RWPE2 (cell line): ENCODE measurements around the gene TICAM1.
"Not testable (repeated sequence)": the region's sequence is repeated elsewhere in the genome, so short reads cannot be mapped to it uniquely, and the experiment has no call there.

Source experiments
- ATAC-seq: fragments of 200-7000 bp; cut with Tn5 transposase; 3 replicates; pipeline ENCODE4 v1.9.1; 2021; ENCODE audit warnings: low read depth
- DNase-seq: peaks from one replicate; pipeline ENCODE4 v3.0.0-alpha.2; 2020; ENCODE audit warnings: low spot score
- H3K27ac ChIP-seq: fragments of 450-650 bp; 2 replicates; pipeline ENCODE4 v1.5.1; 2017; ENCODE audit warnings: mild to moderate bottlenecking; ENCODE audit not compliant: poor library complexity, severe bottlenecking
- H3K27me3 ChIP-seq: fragments of 250-450 bp; sonication (Bioruptor Pico); 2 replicates; pipeline ENCODE4 v1.5.1; 2021; ENCODE audit warnings: mild to moderate bottlenecking, moderate library complexity; ENCODE audit not compliant: insufficient read depth, poor library complexity, severe bottlenecking
- H3K36me3 ChIP-seq: fragments of 250-450 bp; sonication (Bioruptor Pico); 2 replicates; pipeline ENCODE4 v1.5.1; 2020; ENCODE audit warnings: low read depth, mild to moderate bottlenecking, moderate library complexity
- H3K4me1 ChIP-seq: fragments of 250-450 bp; sonication (Bioruptor Pico); 2 replicates; pipeline ENCODE4 v1.5.1; 2021; ENCODE audit warnings: mild to moderate bottlenecking, moderate library complexity; ENCODE audit not compliant: insufficient read depth, poor library complexity, severe bottlenecking
- H3K4me3 ChIP-seq: fragments of 250-450 bp; sonication (Bioruptor Pico); 2 replicates; pipeline ENCODE4 v1.5.1; 2021; ENCODE audit warnings: mild to moderate bottlenecking, moderate library complexity; ENCODE audit not compliant: severe bottlenecking
- H3K9me3 ChIP-seq: fragments of 250-450 bp; sonication (Bioruptor Pico); 2 replicates; pipeline ENCODE4 v1.5.1; 2021; ENCODE audit warnings: mild to moderate bottlenecking, moderate library complexity; ENCODE audit not compliant: severe bottlenecking
- TF ChIP-seq, protein P1 (sequence below): fragments of 450-650 bp; IDR thresholded peaks from one replicate; pipeline ENCODE4 v1.5.1; 2017; ENCODE audit warnings: mild to moderate bottlenecking, moderate library complexity; ENCODE audit not compliant: poor library complexity, severe bottlenecking

Gene TICAM1

DNA sequence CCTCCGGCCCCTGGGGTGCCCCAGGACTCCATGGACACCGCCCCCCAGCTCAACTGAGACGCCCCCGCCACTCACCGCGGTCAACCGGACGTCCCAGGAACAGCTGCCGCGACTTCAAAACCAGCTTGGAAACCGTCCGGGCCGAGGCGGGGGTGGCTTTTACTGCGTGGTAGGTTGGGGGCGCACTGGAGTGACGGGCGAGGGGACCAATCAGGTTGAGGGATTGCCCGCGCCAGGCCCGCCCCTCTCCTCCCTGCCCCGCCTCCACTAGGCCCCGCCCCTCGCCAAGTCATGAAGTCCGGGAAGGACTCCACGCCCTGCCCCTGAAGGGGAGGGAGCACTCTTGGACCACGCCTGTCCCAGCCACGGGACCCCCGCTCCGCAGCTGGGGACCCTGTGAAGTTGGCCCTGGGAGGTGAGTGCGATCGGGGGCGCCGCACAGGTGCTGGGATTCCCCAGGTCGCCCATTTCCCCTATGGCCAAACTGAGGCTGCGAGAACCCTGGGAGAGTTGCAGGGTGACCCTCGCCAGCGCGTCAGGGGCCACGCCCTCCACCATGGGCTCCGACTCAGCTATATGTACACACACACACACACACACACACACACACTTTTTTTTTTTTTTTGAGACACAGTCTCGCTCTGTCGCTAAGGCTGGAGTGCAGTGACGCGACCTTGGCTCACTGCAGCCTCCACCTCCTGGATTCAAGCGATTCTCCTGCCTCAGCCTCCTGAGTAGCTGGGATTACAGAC lies 36.2 kb upstream of the TICAM1 start, which contains the start of gene PLIN3:
PLIN3 (minus strand) TSS at position 134 of the 752 bp plus-strand sequence. CDS start 6,273 bp downstream, outside the sequence.
- TF ChIP-seq, protein P1, sequence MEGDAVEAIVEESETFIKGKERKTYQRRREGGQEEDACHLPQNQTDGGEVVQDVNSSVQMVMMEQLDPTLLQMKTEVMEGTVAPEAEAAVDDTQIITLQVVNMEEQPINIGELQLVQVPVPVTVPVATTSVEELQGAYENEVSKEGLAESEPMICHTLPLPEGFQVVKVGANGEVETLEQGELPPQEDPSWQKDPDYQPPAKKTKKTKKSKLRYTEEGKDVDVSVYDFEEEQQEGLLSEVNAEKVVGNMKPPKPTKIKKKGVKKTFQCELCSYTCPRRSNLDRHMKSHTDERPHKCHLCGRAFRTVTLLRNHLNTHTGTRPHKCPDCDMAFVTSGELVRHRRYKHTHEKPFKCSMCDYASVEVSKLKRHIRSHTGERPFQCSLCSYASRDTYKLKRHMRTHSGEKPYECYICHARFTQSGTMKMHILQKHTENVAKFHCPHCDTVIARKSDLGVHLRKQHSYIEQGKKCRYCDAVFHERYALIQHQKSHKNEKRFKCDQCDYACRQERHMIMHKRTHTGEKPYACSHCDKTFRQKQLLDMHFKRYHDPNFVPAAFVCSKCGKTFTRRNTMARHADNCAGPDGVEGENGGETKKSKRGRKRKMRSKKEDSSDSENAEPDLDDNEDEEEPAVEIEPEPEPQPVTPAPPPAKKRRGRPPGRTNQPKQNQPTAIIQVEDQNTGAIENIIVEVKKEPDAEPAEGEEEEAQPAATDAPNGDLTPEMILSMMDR, result no peak
- Histone ChIP-seq H3K4me3 (peak within 1 kb of the TSS; percentile 54), H3K27ac (peak within 1 kb of the TSS; percentile 87), H3K9me3 (no peaks in the 10 kb centered on the region), H3K4me1 (peaks cover 6% of the 10 kb centered on the region), H3K36me3 (peaks cover 11% of the 10 kb centered on the region; the same call in 1 of the 2 replicates), H3K27me3 (no peaks in the 10 kb centered on the region)
- DNase-seq (peak; percentile 94), ATAC-seq (peak; percentile 82)

DNA sequence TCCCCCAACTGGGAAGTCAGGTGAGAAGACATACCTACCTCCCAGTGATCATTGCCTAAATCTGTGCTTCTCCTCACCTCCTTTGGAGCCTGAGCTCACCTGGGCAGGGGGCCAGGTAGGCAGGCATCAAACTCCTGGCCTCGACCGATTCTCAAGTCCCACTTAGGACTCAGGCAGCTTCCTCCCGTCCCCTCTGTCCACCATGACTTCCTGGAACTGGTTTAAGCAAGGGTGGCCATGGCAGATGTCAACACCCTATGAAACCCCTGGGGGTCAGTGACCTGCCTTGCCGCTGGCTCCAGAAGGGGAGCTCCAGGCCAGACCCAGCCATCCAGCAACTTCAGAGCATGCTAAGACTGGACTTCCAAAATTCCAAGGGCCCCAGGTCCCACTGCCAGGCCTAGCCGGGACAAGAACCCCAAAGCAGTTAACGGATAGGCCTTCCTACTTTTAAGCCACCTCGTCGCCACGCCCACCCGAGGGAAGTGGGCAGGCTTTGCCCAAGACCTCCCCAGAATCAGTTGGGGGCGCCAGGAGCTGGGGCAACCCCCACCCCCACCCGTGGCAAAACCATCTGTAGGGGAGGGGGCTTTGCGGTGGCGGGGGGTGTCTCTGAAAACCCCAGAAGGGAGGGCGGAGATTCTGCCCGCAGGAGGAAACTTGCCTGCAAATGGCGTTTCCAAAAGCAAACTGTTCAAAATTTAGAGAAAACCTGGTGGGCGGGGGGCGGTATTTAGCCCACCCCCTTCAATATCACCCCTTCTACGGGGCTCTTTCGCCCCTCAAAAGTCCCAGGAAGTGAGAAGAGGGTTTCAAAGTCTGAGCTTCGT lies 35.3 kb upstream of the TICAM1 start:
- TF ChIP-seq, protein P1, result no peak
- Histone ChIP-seq H3K27me3 (no peaks in the 10 kb centered on the region), H3K36me3 (peaks cover 18% of the 10 kb centered on the region; the same call in 1 of the 2 replicates), H3K4me1 (peaks cover 6% of the 10 kb centered on the region), H3K27ac (peak overlapping the region; percentile 87), H3K4me3 (peak overlapping the region; percentile 54), H3K9me3 (no peaks in the 10 kb centered on the region)
- DNase-seq, result no peak
- no peak for ATAC-seq

DNA sequence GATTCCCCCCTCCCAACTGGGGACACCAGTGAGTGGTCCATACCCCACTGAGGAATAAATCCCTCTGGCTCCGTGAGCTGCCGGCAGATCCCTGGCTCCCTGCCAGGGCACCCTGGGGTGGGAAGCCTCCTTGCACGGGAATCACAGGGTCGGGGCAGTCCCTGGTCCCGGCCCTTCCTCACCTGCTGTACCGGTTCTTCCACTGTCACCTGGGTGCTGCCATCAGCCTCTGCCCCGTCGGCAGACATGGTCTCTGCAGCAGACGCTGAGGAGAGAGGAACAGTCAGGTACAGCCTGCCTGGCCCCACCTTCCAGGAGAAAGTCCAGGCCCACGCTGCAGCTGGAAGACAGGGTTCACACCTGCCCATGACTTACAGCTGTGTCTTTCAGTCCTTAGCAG lies 29.6 kb upstream of the TICAM1 start:
- H3K4me3 ChIP-seq, result no peak overlapping the region
- H3K9me3 ChIP-seq, result no peaks in the 10 kb centered on the region
- H3K27me3 ChIP-seq, result no peaks in the 10 kb centered on the region
- ATAC-seq (no peak), DNase-seq (no peak)
- TF ChIP-seq, protein P1, result no peak
- H3K4me1 ChIP-seq, result no peaks in the 10 kb centered on the region
- no peak overlapping the region for H3K27ac ChIP-seq
- H3K36me3 ChIP-seq, result peaks cover 56% of the 10 kb centered on the region

DNA sequence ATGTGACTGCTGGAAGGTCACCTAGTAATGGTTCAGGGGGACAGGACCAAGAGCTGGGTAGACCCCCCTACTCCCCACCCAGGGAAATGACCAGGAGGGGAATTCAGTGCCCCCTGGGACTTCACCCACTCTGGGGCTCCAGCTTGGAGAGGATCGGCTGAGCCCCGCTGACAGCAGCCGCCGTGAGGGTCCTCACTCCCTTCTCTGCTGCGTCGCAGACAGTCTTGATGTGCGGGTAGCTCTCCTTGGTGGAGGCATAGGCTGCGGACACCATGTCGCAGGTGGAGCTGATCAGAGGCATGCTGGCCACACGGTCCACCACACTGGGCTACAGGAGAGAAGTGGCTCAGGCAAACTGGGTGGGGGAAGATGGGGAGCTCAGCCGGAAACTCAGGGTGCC lies 28.2 kb upstream of the TICAM1 start:
- DNase-seq (no peak), ATAC-seq (no peak)
- Histone ChIP-seq H3K4me3 (no peak overlapping the region), H3K36me3 (peaks cover 56% of the 10 kb centered on the region), H3K27me3 (no peaks in the 10 kb centered on the region), H3K4me1 (no peaks in the 10 kb centered on the region), H3K27ac (no peak overlapping the region), H3K9me3 (no peaks in the 10 kb centered on the region)
- TF ChIP-seq, protein P1, result no peak

DNA sequence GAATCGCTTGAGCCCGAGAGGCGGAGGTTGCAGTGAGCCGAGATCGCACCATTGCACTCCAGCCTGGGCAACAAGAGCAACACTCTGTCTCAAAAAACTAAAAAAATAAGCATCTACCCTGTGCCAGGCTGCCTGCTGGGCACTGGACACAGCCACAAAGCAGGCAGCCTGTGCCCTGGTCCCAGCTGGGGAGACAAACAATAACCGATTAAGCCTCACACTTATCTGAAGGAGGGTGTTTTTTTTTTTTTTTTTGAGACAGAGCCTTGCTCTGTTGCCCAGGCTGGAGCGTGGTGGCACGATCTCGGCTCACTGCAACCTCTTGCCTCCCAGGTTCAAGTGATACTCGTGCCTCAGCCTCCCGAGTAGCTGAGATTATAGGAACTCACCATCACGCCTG lies 25.0 kb upstream of the TICAM1 start:
- not testable (repeated sequence) for DNase-seq, H3K27me3 ChIP-seq, H3K4me3 ChIP-seq, H3K4me1 ChIP-seq, ATAC-seq, H3K27ac ChIP-seq, H3K9me3 ChIP-seq
- H3K36me3 ChIP-seq, result peaks cover 58% of the 10 kb centered on the region

GRCh38 chr19:4853506-4853905 lies 22.0 kb upstream of the TICAM1 start:
- H3K27me3 ChIP-seq, H3K27ac ChIP-seq, DNase-seq, H3K4me3 ChIP-seq, ATAC-seq, H3K4me1 ChIP-seq, H3K9me3 ChIP-seq: not testable (repeated sequence)
- H3K36me3 ChIP-seq, result peaks cover 57% of the 10 kb centered on the region
